ENCODE data around the gene OLFML3. TPM values are rescaled to one million over a fixed set of nuclear protein-coding genes. Genes with fewer than 3 reads are reported as not detected.

The OLFML3 gene
- total RNA-seq, 1 experiment from 2014 or later, result 319 TPM

- no TSS peak for BruUV-seq (replicated peaks)
- H3K36me3 ChIP-seq (ENCODE audit: insufficient read depth, low read length, poor library complexity, severe bottlenecking), result peaks cover 24% of the 10 kb centered on the region
- no peak overlapping the region for H3K4me3 ChIP-seq (ENCODE audit: low read depth, low read length, poor library complexity, severe bottlenecking)
- DNase-seq (ENCODE audit: low spot score), result no peak
- ChIA-PET POLR2A (ENCODE audit: low non-redundant PET) (interaction anchor here (0.7 kb wide), 1 partner anchor 67 kb away, joined by 4 read pairs; no protein-coding TSS in a partner anchor), CTCF (no interaction called here)
- H3K27me3 ChIP-seq (replicated peaks; ENCODE audit: insufficient read depth, low read depth, low read length, poor library complexity), result no peaks in the 10 kb centered on the region
- no peaks in the 10 kb centered on the region for H3K9me3 ChIP-seq (ENCODE audit: low read depth, low read length, poor library complexity, severe bottlenecking)
- intact Hi-C loops (cut with micrococcal nuclease; ENCODE audit: unreplicated experiment), result loop anchor here (10.0 kb wide), 1 partner anchor 90 kb away; no protein-coding TSS in a partner anchor
- peaks cover 29% of the 10 kb centered on the region for H3K4me1 ChIP-seq (ENCODE audit: insufficient read depth, low read length, poor library complexity, severe bottlenecking)
- TF ChIP-seq, protein P1, sequence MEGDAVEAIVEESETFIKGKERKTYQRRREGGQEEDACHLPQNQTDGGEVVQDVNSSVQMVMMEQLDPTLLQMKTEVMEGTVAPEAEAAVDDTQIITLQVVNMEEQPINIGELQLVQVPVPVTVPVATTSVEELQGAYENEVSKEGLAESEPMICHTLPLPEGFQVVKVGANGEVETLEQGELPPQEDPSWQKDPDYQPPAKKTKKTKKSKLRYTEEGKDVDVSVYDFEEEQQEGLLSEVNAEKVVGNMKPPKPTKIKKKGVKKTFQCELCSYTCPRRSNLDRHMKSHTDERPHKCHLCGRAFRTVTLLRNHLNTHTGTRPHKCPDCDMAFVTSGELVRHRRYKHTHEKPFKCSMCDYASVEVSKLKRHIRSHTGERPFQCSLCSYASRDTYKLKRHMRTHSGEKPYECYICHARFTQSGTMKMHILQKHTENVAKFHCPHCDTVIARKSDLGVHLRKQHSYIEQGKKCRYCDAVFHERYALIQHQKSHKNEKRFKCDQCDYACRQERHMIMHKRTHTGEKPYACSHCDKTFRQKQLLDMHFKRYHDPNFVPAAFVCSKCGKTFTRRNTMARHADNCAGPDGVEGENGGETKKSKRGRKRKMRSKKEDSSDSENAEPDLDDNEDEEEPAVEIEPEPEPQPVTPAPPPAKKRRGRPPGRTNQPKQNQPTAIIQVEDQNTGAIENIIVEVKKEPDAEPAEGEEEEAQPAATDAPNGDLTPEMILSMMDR (conservative IDR thresholded peaks at IDR 0.05; ENCODE audit: low read depth, low read length), result no peak
- TF ChIP-seq EZH2 (IDR thresholded peaks at IDR 0.05; ENCODE audit: borderline replicate concordance, low read depth, low read length, poor library complexity, severe bottlenecking), result no peak
- H3K27ac ChIP-seq (ENCODE audit: low read depth, low read length, poor library complexity, severe bottlenecking), result no peak overlapping the region
Observed at GRCh38 chr1:113984710-113985109, 5.4 kb downstream of the OLFML3 start.

DNA sequence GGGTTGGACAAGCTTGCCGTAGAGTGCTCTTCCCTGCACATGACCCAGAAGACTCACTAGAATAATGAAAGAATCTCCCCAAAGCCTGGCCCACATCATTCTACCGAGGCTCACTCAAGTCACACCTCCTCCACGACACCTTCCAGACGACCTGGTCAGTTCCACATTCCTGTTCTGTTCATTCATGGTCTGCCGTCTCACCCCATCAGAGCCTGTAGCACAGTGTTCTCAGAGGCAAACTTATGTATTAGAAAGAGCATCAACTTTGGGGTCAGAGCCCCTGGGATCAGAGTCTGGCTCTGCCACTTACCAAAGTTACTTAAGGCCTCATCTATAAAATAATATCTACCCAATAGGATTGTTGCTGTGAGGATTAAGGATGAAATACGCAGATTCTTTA is 7.5 kb downstream of the OLFML3 start:
- no peak for DNase-seq (ENCODE audit: low spot score)
- POLR2A ChIA-PET (ENCODE audit: low non-redundant PET), result no interaction called here
- intact Hi-C loops (cut with micrococcal nuclease; ENCODE audit: unreplicated experiment), result loop anchor here (10.0 kb wide), 1 partner anchor 88 kb away; no protein-coding TSS in a partner anchor

GRCh38 chr1:113987259-113987658 is 8.0 kb downstream of the OLFML3 start:
- H3K27ac ChIP-seq (ENCODE audit: low read depth, low read length, poor library complexity, severe bottlenecking), result no peak overlapping the region
- no peaks in the 10 kb centered on the region for H3K27me3 ChIP-seq (replicated peaks; ENCODE audit: insufficient read depth, low read depth, low read length, poor library complexity)
- POLR2A ChIA-PET (ENCODE audit: low non-redundant PET), result no interaction called here
- no peak for TF ChIP-seq EZH2 (IDR thresholded peaks at IDR 0.05; ENCODE audit: borderline replicate concordance, low read depth, low read length, poor library complexity, severe bottlenecking)
- TF ChIP-seq, protein P1 (conservative IDR thresholded peaks at IDR 0.05; ENCODE audit: low read depth, low read length), result no peak
- H3K36me3 ChIP-seq (ENCODE audit: insufficient read depth, low read length, poor library complexity, severe bottlenecking), result peaks cover 8% of the 10 kb centered on the region
- CTCF ChIA-PET, result no interaction called here
- BruUV-seq (replicated peaks), result no TSS peak
- no peaks in the 10 kb centered on the region for H3K9me3 ChIP-seq (ENCODE audit: low read depth, low read length, poor library complexity, severe bottlenecking)
- H3K4me1 ChIP-seq (ENCODE audit: insufficient read depth, low read length, poor library complexity, severe bottlenecking), result peaks cover 16% of the 10 kb centered on the region
- intact Hi-C loops (cut with micrococcal nuclease; ENCODE audit: unreplicated experiment), result loop anchor here (10.0 kb wide), 1 partner anchor 88 kb away; no protein-coding TSS in a partner anchor
- no peak overlapping the region for H3K4me3 ChIP-seq (ENCODE audit: low read depth, low read length, poor library complexity, severe bottlenecking)
- DNase-seq (ENCODE audit: low spot score), result no peak

More for the DNA sequence above, 7.5 kb downstream of the OLFML3 start:
- Histone ChIP-seq H3K36me3 (ENCODE audit: insufficient read depth, low read length, poor library complexity, severe bottlenecking) (peaks cover 11% of the 10 kb centered on the region), H3K27me3 (replicated peaks; ENCODE audit: insufficient read depth, low read depth, low read length, poor library complexity) (no peaks in the 10 kb centered on the region), H3K4me3 (ENCODE audit: low read depth, low read length, poor library complexity, severe bottlenecking) (no peak overlapping the region), H3K27ac (ENCODE audit: low read depth, low read length, poor library complexity, severe bottlenecking) (no peak overlapping the region), H3K4me1 (ENCODE audit: insufficient read depth, low read length, poor library complexity, severe bottlenecking) (peaks cover 21% of the 10 kb centered on the region), H3K9me3 (ENCODE audit: low read depth, low read length, poor library complexity, severe bottlenecking) (no peaks in the 10 kb centered on the region)
- no TSS peak for BruUV-seq (replicated peaks)
- TF ChIP-seq, protein P1 (conservative IDR thresholded peaks at IDR 0.05; ENCODE audit: low read depth, low read length), result no peak
- TF ChIP-seq EZH2 (IDR thresholded peaks at IDR 0.05; ENCODE audit: borderline replicate concordance, low read depth, low read length, poor library complexity, severe bottlenecking), result no peak
- CTCF ChIA-PET, result no interaction called here
